H1 (cell line): ENCODE data around the gene OPCML. TPM values are rescaled to one million over a fixed set of nuclear protein-coding genes. Genes with fewer than 3 reads are reported as not detected.

ENCODE experiments used
- CTCF ChIA-PET: fragments of 300-600 bp; sonication (Branson Sonifier 250); formaldehyde crosslinking; loops from one replicate; lab custom pipeline; 2021; ENCODE audit not compliant: partially characterized antibody; lab: Charles Lee
- POLR2A ChIA-PET: fragments of 300-600 bp; sonication (Branson Sonifier 250); formaldehyde crosslinking; loops from one replicate; lab custom pipeline; 2021; ENCODE audit warnings: inconsistent platforms; ENCODE audit not compliant: partially characterized antibody; lab: Charles Lee
- DNase-seq, 2 experiments: peaks; one replicate each; pipeline versions ENCODE4 v3.0.0 to v3.0.0-alpha.2; 2010 to 2022; ENCODE audit warnings: low spot score in 2 of 2, low read depth in 1 of 2, mixed read lengths in 1 of 2
- FAIRE-seq: peaks from 2 replicates; lab custom pipeline; 2011; peaks lifted over from hg19 to GRCh38; lab: Jason Lieb, UNC
- H2AFZ ChIP-seq: 2 replicates; pipeline ENCODE4 v1.8.1; 2012; ENCODE audit warnings: low read length, inconsistent platforms
- H2AK5ac ChIP-seq: 2 replicates; pipeline ENCODE4 v1.6.1; 2013; ENCODE audit warnings: low read depth, low read length
- H2BK120ac ChIP-seq: replicated peaks from 2 replicates; pipeline ENCODE3; 2013; ENCODE audit warnings: low read depth, low read length, inconsistent platforms
- H2BK12ac ChIP-seq: 2 replicates; pipeline ENCODE4 v1.6.1; 2013; ENCODE audit warnings: low read depth, low read length
- H2BK15ac ChIP-seq: 2 replicates; pipeline ENCODE4 v1.6.1; 2013; ENCODE audit warnings: low read length
- H2BK20ac ChIP-seq: 2 replicates; pipeline ENCODE4 v1.6.1; 2013; ENCODE audit warnings: low read length
- H2BK5ac ChIP-seq: 2 replicates; pipeline ENCODE4 v1.6.1; 2013; ENCODE audit warnings: low read depth, low read length
- H3K14ac ChIP-seq: 2 replicates; pipeline ENCODE4 v1.6.1; 2013; ENCODE audit warnings: inconsistent platforms; ENCODE audit not compliant: insufficient read length
- H3K18ac ChIP-seq: 2 replicates; pipeline ENCODE4 v1.6.1; 2013; ENCODE audit warnings: low read length; ENCODE audit errors: extremely low read depth
- H3K23ac ChIP-seq: 2 replicates; pipeline ENCODE4 v1.6.1; 2013; ENCODE audit warnings: inconsistent platforms; ENCODE audit not compliant: insufficient read length
- H3K23me2 ChIP-seq: 2 replicates; pipeline ENCODE4 v1.6.1; 2013; ENCODE audit warnings: low read depth, low read length
- H3K27ac ChIP-seq: 2 replicates; pipeline ENCODE4 v1.6.1; 2011; ENCODE audit warnings: low read depth, low read length, inconsistent platforms
- H3K27me3 ChIP-seq, 4 experiments: replicated peaks in 1 of 4; 1 replicate in 1 of 4; 2 replicates in 3 of 4; pipeline versions ENCODE4 v1.6.1 to v1.8.1; 2011 to 2013; ENCODE audit warnings: low read length in 3 of 4, mild to moderate bottlenecking in 3 of 4, inconsistent platforms in 2 of 4, mixed read lengths in 2 of 4, moderate library complexity in 1 of 4; ENCODE audit not compliant: control insufficient read depth in 3 of 4, insufficient read depth in 3 of 4; ENCODE audit errors: extremely low read depth in 1 of 4
- H3K36me3 ChIP-seq, 4 experiments: 2 replicates each; pipeline versions ENCODE4 v1.6.1 to v1.8.1; 2011 to 2013; ENCODE audit warnings: mild to moderate bottlenecking in 4 of 4, low read length in 3 of 4, moderate library complexity in 2 of 4, control low read depth in 1 of 4, inconsistent platforms in 1 of 4; ENCODE audit not compliant: insufficient read depth in 4 of 4, control insufficient read depth in 2 of 4
- H3K4ac ChIP-seq: replicated peaks from 2 replicates; pipeline ENCODE3; 2013; ENCODE audit warnings: low read length, low read depth, mixed read lengths, inconsistent platforms; ENCODE audit not compliant: insufficient read length
- H3K4me1 ChIP-seq, 4 experiments: replicated peaks in 1 of 4; 1 replicate in 1 of 4; 2 replicates in 3 of 4; pipeline versions ENCODE4 v1.6.1 to v1.8.1; 2011 to 2013; ENCODE audit warnings: low read length in 3 of 4, inconsistent platforms in 2 of 4, mixed read lengths in 1 of 4; ENCODE audit not compliant: insufficient read depth in 4 of 4, control insufficient read depth in 3 of 4
- H3K4me2 ChIP-seq, 2 experiments: 2 replicates each; pipeline versions ENCODE4 v1.6.1 to v1.8.1; 2011 to 2013; ENCODE audit warnings: low read depth in 2 of 2, low read length in 2 of 2, control low read depth in 1 of 2, inconsistent platforms in 1 of 2, mild to moderate bottlenecking in 1 of 2; ENCODE audit not compliant: insufficient read depth in 1 of 2
- H3K4me3 ChIP-seq, 4 experiments: fragments of 200-600, 300-600 bp in 1 of 4; sonication (generic), shearing (Covaris generic), sonication (Bioruptor Twin) in 1 of 4; 2 replicates each; pipeline versions ENCODE4 v1.5.1 to v1.8.1; 2011 to 2016; ENCODE audit warnings: low read length in 4 of 4, low read depth in 3 of 4, control low read depth in 2 of 4, inconsistent platforms in 2 of 4, mild to moderate bottlenecking in 2 of 4, mixed read lengths in 1 of 4, moderate library complexity in 1 of 4; ENCODE audit not compliant: insufficient read depth in 2 of 4; ENCODE audit errors: extremely low read depth in 1 of 4
- H3K56ac ChIP-seq: replicated peaks from 2 replicates; pipeline ENCODE3; 2013; ENCODE audit warnings: low read depth, mild to moderate bottlenecking, mixed read lengths, low read length, inconsistent platforms; ENCODE audit not compliant: insufficient read length
- H3K79me1 ChIP-seq: 2 replicates; pipeline ENCODE4 v1.6.1; 2013; ENCODE audit warnings: low read depth, low read length, control low read depth
- H3K79me2 ChIP-seq, 2 experiments: 2 replicates each; pipeline versions ENCODE4 v1.6.1 to v1.8.1; 2012 to 2013; ENCODE audit warnings: low read length in 2 of 2, mild to moderate bottlenecking in 2 of 2, inconsistent platforms in 1 of 2; ENCODE audit not compliant: insufficient read depth in 2 of 2, control insufficient read depth in 1 of 2
- H3K9ac ChIP-seq, 4 experiments: replicated peaks in 1 of 4; 1 replicate in 1 of 4; 2 replicates in 3 of 4; pipeline versions ENCODE4 v1.6.1 to v1.8.1; 2011 to 2013; ENCODE audit warnings: low read depth in 3 of 4, low read length in 3 of 4, control low read depth in 2 of 4, mild to moderate bottlenecking in 2 of 4, moderate library complexity in 2 of 4, inconsistent platforms in 1 of 4; ENCODE audit errors: extremely low read depth in 1 of 4
- H3K9me3 ChIP-seq, 2 experiments: 2 replicates each; pipeline versions ENCODE4 v1.6.1 to v1.8.1; 2012 to 2013; ENCODE audit warnings: mild to moderate bottlenecking in 2 of 2, moderate library complexity in 2 of 2, control low read depth in 1 of 2, inconsistent platforms in 1 of 2, low read depth in 1 of 2, low read length in 1 of 2, mixed read lengths in 1 of 2; ENCODE audit not compliant: insufficient read depth in 2 of 2
- H4K20me1 ChIP-seq, 2 experiments: replicated peaks in 1 of 2; 2 replicates each; pipeline versions ENCODE3 to v1.8.1; 2011 to 2013; ENCODE audit warnings: inconsistent platforms in 2 of 2, low read length in 2 of 2, mild to moderate bottlenecking in 1 of 2; ENCODE audit not compliant: insufficient read depth in 2 of 2, control insufficient read depth in 1 of 2
- H4K5ac ChIP-seq: 2 replicates; pipeline ENCODE4 v1.6.1; 2013; ENCODE audit warnings: low read length, low read depth, mixed read lengths, inconsistent platforms; ENCODE audit not compliant: insufficient read length
- H4K8ac ChIP-seq: 2 replicates; pipeline ENCODE4 v1.8.0; 2013; ENCODE audit warnings: mild to moderate bottlenecking, moderate library complexity, low read length, inconsistent platforms; ENCODE audit not compliant: insufficient read depth; ENCODE audit errors: extremely low read depth
- H4K91ac ChIP-seq: replicated peaks from 2 replicates; pipeline ENCODE3; 2013; ENCODE audit warnings: low read length, mixed read lengths, inconsistent platforms; ENCODE audit not compliant: insufficient read length
- BCL11A ChIP-seq, 2 experiments: IDR thresholded peaks; one replicate each; pipeline ENCODE4 v1.6.1; 2011; ENCODE audit warnings: low read depth in 2 of 2, low read length in 2 of 2, mild to moderate bottlenecking in 2 of 2
- CEBPB ChIP-seq: IDR thresholded peaks from 2 replicates; pipeline ENCODE4 v1.6.1; 2012; ENCODE audit warnings: low read depth, low read length
- WGBS, 2 experiments: shearing (Covaris generic) in 1 of 2; methylation state at CpG; one replicate each; pipeline versions ENCODE4 v1.1.6 to v1.1.7; 2013 to 2015; ENCODE audit warnings: low lambda C conversion rate in 2 of 2, mixed read lengths in 2 of 2, inconsistent platforms in 1 of 2, low coverage in 1 of 2, missing lambda C conversion rate in 1 of 2; ENCODE audit not compliant: insufficient replicate concordance in 2 of 2, insufficient coverage in 1 of 2, insufficient read length in 1 of 2; ENCODE audit errors: extremely low coverage in 1 of 2, missing lambda C conversion rate in 1 of 2; 5-methylcytosine and 5-hydroxymethylcytosine counted together
- polyA plus RNA-seq, 7 experiments: library from polyadenylated mRNA; depleted of rRNA in 3 of 7; stranded (reverse) in 5 of 7; unstranded in 2 of 7; fragments of >200 nt in 5 of 7; fragments of 200-250 nt in 2 of 7; gene quantifications; 1 replicate in 5 of 7; 2 replicates in 1 of 7; 4 replicates in 1 of 7; pipeline versions ENCODE4 v1.2.1 to v1.2.3, GENCODE V29; 2011 to 2013; ENCODE audit warnings: missing spikeins in 2 of 7, mixed read lengths in 2 of 7
- total RNA-seq: library from RNA; stranded (reverse); fragmentation: NEBNext Ultra II Directional; extraction: Animal tissue kit (Norgen Biotek cat#: 25700); gene quantifications from 2 replicates; pipeline ENCODE4 v1.2.1, GENCODE V29; 2021

OPCML gene
- total and polyA plus RNA-seq, 2 of the 8 experiments (the other 6 are each of a cell fraction or from before 2014, with no cell fraction given): 2.3 to 3.1 TPM

DNA sequence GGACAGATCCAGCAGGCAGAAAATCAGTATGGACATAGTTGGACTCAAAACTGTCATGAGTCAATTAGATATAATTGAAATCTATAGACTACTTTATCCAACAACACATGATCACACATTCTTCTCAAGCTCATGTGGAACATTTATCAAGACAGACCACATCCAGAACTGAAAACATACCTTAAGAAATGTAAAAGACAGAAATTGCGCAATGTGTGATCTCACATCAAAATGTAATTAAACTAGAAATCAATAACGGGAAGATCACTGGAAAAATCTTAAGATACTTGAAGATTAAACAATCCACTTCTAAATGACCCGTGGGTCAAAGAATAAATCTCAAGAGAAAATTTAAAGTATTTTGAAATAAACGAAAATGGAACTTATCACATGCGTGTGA, 435.3 kb downstream of the OPCML start:
- CTCF ChIA-PET: interaction anchor here (0.6 kb wide), 1 partner anchor 270 kb away, joined by 3 read pairs; no protein-coding TSS in a partner anchor
- H3K9me3 ChIP-seq: peaks cover 0 to 2% of the 10 kb centered on the region in 2 experiments; a peak in 1 of 4 replicates
- H3K79me2 ChIP-seq: no peaks in the 10 kb centered on the region
- no peak overlapping the region for H2BK120ac ChIP-seq
- H4K5ac ChIP-seq: no peak overlapping the region
- no peak overlapping the region for H2AFZ ChIP-seq
- no peak overlapping the region for H2BK5ac ChIP-seq
- no peak overlapping the region for H2AK5ac ChIP-seq
- no peak overlapping the region for H3K56ac ChIP-seq
- TF ChIP-seq CEBPB: peak; percentile 97
- no peak for TF ChIP-seq BCL11A (IDR thresholded peaks at IDR 0.05; ENCODE audit: low read depth in 2 of 2, low read length in 2 of 2)
- no peak overlapping the region for H2BK12ac ChIP-seq
- no peaks in the 10 kb centered on the region for H3K36me3 ChIP-seq
- POLR2A ChIA-PET: no interaction called here
- H3K18ac ChIP-seq: no peak overlapping the region
- no peak overlapping the region for H3K23ac ChIP-seq
- WGBS, 2 experiments: 93% methylated on average over 5 of the region's 5 CpGs; no CpG with 5 or more reads in 1 of the 2 experiments
- no peak overlapping the region for H4K91ac ChIP-seq
- no peak overlapping the region for H3K14ac ChIP-seq
- H3K27ac ChIP-seq: no peak overlapping the region
- H3K4me3 ChIP-seq: no peak overlapping the region; a peak in 1 of 8 replicates
- H4K8ac ChIP-seq: no peak overlapping the region
- H3K23me2 ChIP-seq: no peaks in the 10 kb centered on the region
- no peak overlapping the region for H3K4ac ChIP-seq
- no peak for DNase-seq
- no peak overlapping the region for H2BK20ac ChIP-seq
- H3K27me3 ChIP-seq: no peaks in the 10 kb centered on the region
- no peak for FAIRE-seq
- no peaks in the 10 kb centered on the region for H4K20me1 ChIP-seq
- H3K79me1 ChIP-seq: no peaks in the 10 kb centered on the region
- H2BK15ac ChIP-seq: no peak overlapping the region
- no peaks in the 10 kb centered on the region; a peak in 1 of 7 replicates for H3K4me1 ChIP-seq
- H3K4me2 ChIP-seq: no peak overlapping the region
- no peak overlapping the region for H3K9ac ChIP-seq
